HCT116 (cell line): ENCODE measurements around the gene HHLA2.
"Not testable (repeated sequence)": the region's sequence is repeated elsewhere in the genome, so short reads cannot be mapped to it uniquely, and the experiment has no call there.

Experiments used
- CEBPB ChIP-seq: IDR thresholded peaks from 2 replicates; pipeline ENCODE4 v1.6.1; 2012; ENCODE audit warnings: low read depth
- EZH2 ChIP-seq: fragments of 200-600 bp; sonication (generic); IDR thresholded peaks from 2 replicates; pipeline ENCODE4 v1.6.1; 2017; ENCODE audit warnings: antibody characterized with exemption, mixed run types
- EZH2phosphoT487 ChIP-seq: fragments of 200-600 bp; IDR thresholded peaks from 2 replicates; pipeline ENCODE4 v1.6.1; 2018; ENCODE audit warnings: antibody characterized with exemption, borderline replicate concordance
- JUND ChIP-seq: IDR thresholded peaks from 2 replicates; pipeline ENCODE4 v1.6.1; 2012
- POLR2A ChIP-seq: IDR thresholded peaks from 2 replicates; pipeline ENCODE4 v1.7.0; 2011; ENCODE audit warnings: borderline replicate concordance; ENCODE audit not compliant: insufficient read depth, insufficient read length; ENCODE audit errors: extremely low read depth
- POLR2AphosphoS5 ChIP-seq: IDR thresholded peaks from 2 replicates; pipeline ENCODE4 v1.6.1; 2011; ENCODE audit warnings: mild to moderate bottlenecking, low read depth, low read length, moderate library complexity
- REST ChIP-seq: IDR thresholded peaks from 2 replicates; pipeline ENCODE4 v1.6.1; 2012; ENCODE audit warnings: low read depth
- SIN3A ChIP-seq: IDR thresholded peaks from 2 replicates; pipeline ENCODE4 v1.6.1; 2012; ENCODE audit warnings: low read depth
- SP1 ChIP-seq: IDR thresholded peaks from 2 replicates; pipeline ENCODE4 v1.6.1; 2012; ENCODE audit warnings: low read depth
- YY1 ChIP-seq: IDR thresholded peaks from 2 replicates; pipeline ENCODE4 v1.6.1; 2011; ENCODE audit warnings: low read length, low read depth, moderate library complexity, mild to moderate bottlenecking; ENCODE audit not compliant: insufficient replicate concordance; ENCODE audit errors: extremely low read depth
- ZNF274 ChIP-seq: fragments of 200-500 bp; sonication (Bioruptor generic); IDR thresholded peaks from 2 replicates; pipeline ENCODE4 v1.6.1; 2014; ENCODE audit warnings: mild to moderate bottlenecking, low read depth, low read length, inconsistent platforms
- TF ChIP-seq, protein P1 (sequence below), 3 experiments: fragments of 200-600 bp in 1 of 3; sonication (generic) in 1 of 3; IDR thresholded peaks in 2 of 3; conservative IDR thresholded peaks in 1 of 3; 2 replicates each; pipeline ENCODE4 v1.5.1; 2012 to 2017; ENCODE audit warnings: low read depth in 2 of 3, low read length in 2 of 3, antibody characterized with exemption in 1 of 3, borderline replicate concordance in 1 of 3, control low read depth in 1 of 3, mild to moderate bottlenecking in 1 of 3, mixed read lengths in 1 of 3, mixed run types in 1 of 3, moderate library complexity in 1 of 3; ENCODE audit not compliant: insufficient read depth in 1 of 3
- TF ChIP-seq, protein P2 (sequence below): IDR thresholded peaks from 2 replicates; pipeline ENCODE4 v1.6.1; 2012
- TF ChIP-seq, protein P3 (sequence below): IDR thresholded peaks from 2 replicates; pipeline ENCODE4 v1.6.1; 2011; ENCODE audit warnings: mild to moderate bottlenecking, low read length, moderate library complexity; ENCODE audit not compliant: insufficient replicate concordance; ENCODE audit errors: extremely low read depth

- not testable (repeated sequence) for TF ChIP-seq EZH2, SP1, YY1, JUND, EZH2phosphoT487, POLR2A, CEBPB, ZNF274, REST, POLR2AphosphoS5, SIN3A
- TF ChIP-seq, protein P1, sequence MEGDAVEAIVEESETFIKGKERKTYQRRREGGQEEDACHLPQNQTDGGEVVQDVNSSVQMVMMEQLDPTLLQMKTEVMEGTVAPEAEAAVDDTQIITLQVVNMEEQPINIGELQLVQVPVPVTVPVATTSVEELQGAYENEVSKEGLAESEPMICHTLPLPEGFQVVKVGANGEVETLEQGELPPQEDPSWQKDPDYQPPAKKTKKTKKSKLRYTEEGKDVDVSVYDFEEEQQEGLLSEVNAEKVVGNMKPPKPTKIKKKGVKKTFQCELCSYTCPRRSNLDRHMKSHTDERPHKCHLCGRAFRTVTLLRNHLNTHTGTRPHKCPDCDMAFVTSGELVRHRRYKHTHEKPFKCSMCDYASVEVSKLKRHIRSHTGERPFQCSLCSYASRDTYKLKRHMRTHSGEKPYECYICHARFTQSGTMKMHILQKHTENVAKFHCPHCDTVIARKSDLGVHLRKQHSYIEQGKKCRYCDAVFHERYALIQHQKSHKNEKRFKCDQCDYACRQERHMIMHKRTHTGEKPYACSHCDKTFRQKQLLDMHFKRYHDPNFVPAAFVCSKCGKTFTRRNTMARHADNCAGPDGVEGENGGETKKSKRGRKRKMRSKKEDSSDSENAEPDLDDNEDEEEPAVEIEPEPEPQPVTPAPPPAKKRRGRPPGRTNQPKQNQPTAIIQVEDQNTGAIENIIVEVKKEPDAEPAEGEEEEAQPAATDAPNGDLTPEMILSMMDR (IDR thresholded peaks at IDR 0.05 in 2 of 3, conservative IDR thresholded peaks at IDR 0.05 in 1 of 3; ENCODE audit: borderline replicate concordance in 1 of 3, insufficient read depth in 1 of 3, low read depth in 2 of 3, low read length in 2 of 3), result not testable (repeated sequence)
- TF ChIP-seq, protein P2, sequence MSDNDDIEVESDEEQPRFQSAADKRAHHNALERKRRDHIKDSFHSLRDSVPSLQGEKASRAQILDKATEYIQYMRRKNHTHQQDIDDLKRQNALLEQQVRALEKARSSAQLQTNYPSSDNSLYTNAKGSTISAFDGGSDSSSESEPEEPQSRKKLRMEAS, result not testable (repeated sequence)
- TF ChIP-seq, protein P3, sequence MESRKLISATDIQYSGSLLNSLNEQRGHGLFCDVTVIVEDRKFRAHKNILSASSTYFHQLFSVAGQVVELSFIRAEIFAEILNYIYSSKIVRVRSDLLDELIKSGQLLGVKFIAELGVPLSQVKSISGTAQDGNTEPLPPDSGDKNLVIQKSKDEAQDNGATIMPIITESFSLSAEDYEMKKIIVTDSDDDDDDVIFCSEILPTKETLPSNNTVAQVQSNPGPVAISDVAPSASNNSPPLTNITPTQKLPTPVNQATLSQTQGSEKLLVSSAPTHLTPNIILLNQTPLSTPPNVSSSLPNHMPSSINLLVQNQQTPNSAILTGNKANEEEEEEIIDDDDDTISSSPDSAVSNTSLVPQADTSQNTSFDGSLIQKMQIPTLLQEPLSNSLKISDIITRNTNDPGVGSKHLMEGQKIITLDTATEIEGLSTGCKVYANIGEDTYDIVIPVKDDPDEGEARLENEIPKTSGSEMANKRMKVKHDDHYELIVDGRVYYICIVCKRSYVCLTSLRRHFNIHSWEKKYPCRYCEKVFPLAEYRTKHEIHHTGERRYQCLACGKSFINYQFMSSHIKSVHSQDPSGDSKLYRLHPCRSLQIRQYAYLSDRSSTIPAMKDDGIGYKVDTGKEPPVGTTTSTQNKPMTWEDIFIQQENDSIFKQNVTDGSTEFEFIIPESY, result not testable (repeated sequence)
Observed at GRCh38 chr3:108264534-108265298, 31.6 kb upstream of the HHLA2 start.
